NCI-H1930 (cell line): ENCODE data around the gene CHMP1B.
"Not testable (repeated sequence)": the region's sequence is repeated elsewhere in the genome, so short reads cannot be mapped to it uniquely, and the experiment has no call there.

Experiments used
- DNase-seq, 2 experiments: peaks; one replicate each; lab custom pipeline; 2025; lab: John Stamatoyannopoulos, UW

CHMP1B gene

GRCh38 chr18:11871501-11871900 is 20.3 kb downstream of the CHMP1B start:
- DNase-seq: no peak

GRCh38 chr18:11872479-11873136 is 21.4 kb downstream of the CHMP1B start:
- no peak for DNase-seq

- DNase-seq: no peak
Measured at GRCh38 chr18:11873670-11874340, 22.6 kb downstream of the CHMP1B start.

GRCh38 chr18:11874676-11875075 is 23.5 kb downstream of the CHMP1B start:
- DNase-seq: no peak

- DNase-seq: no peak
Measured at GRCh38 chr18:11877497-11878135, 26.4 kb downstream of the CHMP1B start.

- no peak for DNase-seq
Measured at GRCh38 chr18:11880586-11881304, 29.5 kb downstream of the CHMP1B start.

- no peak for DNase-seq
Measured at GRCh38 chr18:11882636-11883035, 31.4 kb downstream of the CHMP1B start.

GRCh38 chr18:11883153-11883552 is 31.9 kb downstream of the CHMP1B start:
- no peak for DNase-seq

GRCh38 chr18:11884396-11885030 is 33.3 kb downstream of the CHMP1B start:
- no peak for DNase-seq

- DNase-seq: no peak
Measured at GRCh38 chr18:11885278-11885947, 34.2 kb downstream of the CHMP1B start.

GRCh38 chr18:11886577-11887110 is 35.4 kb downstream of the CHMP1B start:
- no peak for DNase-seq

- DNase-seq: no peak
Measured at GRCh38 chr18:11887328-11888128, 36.3 kb downstream of the CHMP1B start.

- no peak for DNase-seq
Measured at GRCh38 chr18:11888726-11889125, 37.5 kb downstream of the CHMP1B start.

GRCh38 chr18:11889284-11889683 is 38.1 kb downstream of the CHMP1B start:
- no peak for DNase-seq

- DNase-seq: no peak
Measured at GRCh38 chr18:11891737-11892136, 40.5 kb downstream of the CHMP1B start.

- DNase-seq: not testable (repeated sequence)
Measured at GRCh38 chr18:11892438-11892837, 41.2 kb downstream of the CHMP1B start.

- DNase-seq: no peak
Measured at GRCh38 chr18:11897781-11898180, 46.6 kb downstream of the CHMP1B start.

- DNase-seq: no peak
Measured at GRCh38 chr18:11899063-11899462, 47.9 kb downstream of the CHMP1B start.

- DNase-seq: no peak
Measured at GRCh38 chr18:11901826-11902438, 50.7 kb downstream of the CHMP1B start.
